K562 (cell line): ENCODE measurements around the gene TMEM229B. TPM values are rescaled to one million over a fixed set of nuclear protein-coding genes. Genes with fewer than 3 reads are reported as not detected.

ENCODE experiments used
- ATAC-seq: fragments of 200-7000 bp; cut with Tn5 transposase; 3 replicates; pipeline ENCODE4 v1.9.1; 2020; ENCODE audit warnings: moderate library complexity
- BruUV-seq: library from RNA; stranded (reverse); fragments of 400-500 nt; replicated peaks from 2 replicates; lab custom pipeline; 2021; lab: Mats Ljungman, UMichigan
- CTCF ChIA-PET: fragments of 300-600 bp; formaldehyde crosslinking; extraction: SDS; loops from one replicate; lab custom pipeline; 2021; ENCODE audit warnings: low intra/inter-chr PET ratio; lab: Yijun Ruan, JAX
- POLR2A ChIA-PET: fragments of 300-600, 350-650 bp; sonication (Branson Sonifier 250); formaldehyde crosslinking; extraction: SDS; loops from one replicate; lab custom pipeline; 2021; ENCODE audit warnings: antibody characterized with exemption, inconsistent platforms; lab: Yijun Ruan, JAX
- DNase-seq, 4 experiments: peaks; one replicate each; pipeline versions ENCODE4 v3.0.0 to v3.0.0-alpha.2; 2011 to 2018; ENCODE audit warnings: low spot score in 3 of 4, mixed read lengths in 3 of 4; ENCODE audit errors: extremely low read depth in 1 of 4
- FAIRE-seq: peaks from 2 replicates; lab custom pipeline; 2011; peaks lifted over from hg19 to GRCh38; lab: Jason Lieb, UNC
- H2AFZ ChIP-seq: 2 replicates; pipeline ENCODE4 v1.6.0; 2011; ENCODE audit warnings: low read depth, low read length, control low read depth, inconsistent platforms
- H3K27ac ChIP-seq: fragments of 200-600 bp; 3 replicates; pipeline ENCODE4 v1.8.0; 2011; ENCODE audit warnings: low read depth, mild to moderate bottlenecking, control low read depth, inconsistent platforms, low read length, moderate library complexity, mixed read lengths; ENCODE audit errors: extremely low read depth
- H3K27me3 ChIP-seq, 2 experiments: fragments of 300-600 bp in 1 of 2; 2 replicates in 1 of 2; 3 replicates in 1 of 2; pipeline versions ENCODE4 v1.6.0 to v1.8.0; 2011; ENCODE audit warnings: inconsistent platforms in 2 of 2, low read length in 2 of 2, mild to moderate bottlenecking in 1 of 2, mixed read lengths in 1 of 2, moderate library complexity in 1 of 2; ENCODE audit not compliant: control insufficient read depth in 2 of 2, insufficient read depth in 2 of 2
- H3K36me3 ChIP-seq: fragments of 300-600 bp; 3 replicates; pipeline ENCODE4 v1.8.0; 2011; ENCODE audit warnings: mild to moderate bottlenecking, low read length, inconsistent platforms; ENCODE audit not compliant: control insufficient read depth, insufficient read depth
- H3K4me1 ChIP-seq, 2 experiments: fragments of 200-600 bp in 1 of 2; replicated peaks in 1 of 2; 2 replicates in 1 of 2; 3 replicates in 1 of 2; pipeline versions ENCODE4 v1.5.1 to v1.8.0; 2011; ENCODE audit warnings: inconsistent platforms in 2 of 2, low read length in 2 of 2, mild to moderate bottlenecking in 1 of 2, mixed read lengths in 1 of 2, moderate library complexity in 1 of 2; ENCODE audit not compliant: control insufficient read depth in 2 of 2, insufficient read depth in 2 of 2
- H3K4me2 ChIP-seq: 2 replicates; pipeline ENCODE4 v1.6.1; 2011; ENCODE audit warnings: low read length, control low read depth, inconsistent platforms, mixed read lengths; ENCODE audit not compliant: insufficient read depth
- H3K4me3 ChIP-seq: fragments of 200-600 bp; sonication (generic), shearing (Covaris generic); 2 replicates; pipeline ENCODE4 v1.5.1; 2016; ENCODE audit warnings: control low read depth, inconsistent platforms
- H3K79me2 ChIP-seq: fragments of 200-600 bp; 3 replicates; pipeline ENCODE4 v1.8.0; 2011; ENCODE audit warnings: low read length, inconsistent platforms; ENCODE audit not compliant: control insufficient read depth, insufficient read depth
- H3K9ac ChIP-seq, 2 experiments: 2 replicates each; pipeline versions ENCODE4 v1.6.0 to v1.6.1; 2011; ENCODE audit warnings: low read depth in 2 of 2, low read length in 2 of 2, control low read depth in 1 of 2, inconsistent platforms in 1 of 2, mild to moderate bottlenecking in 1 of 2, mixed read lengths in 1 of 2; ENCODE audit not compliant: insufficient read depth in 1 of 2
- H3K9me1 ChIP-seq: one replicate; pipeline ENCODE4 v1.6.0; 2011; ENCODE audit warnings: inconsistent platforms, mild to moderate bottlenecking, low read length, moderate library complexity; ENCODE audit not compliant: control insufficient read depth, insufficient read depth
- H3K9me3 ChIP-seq: replicated peaks from 2 replicates; pipeline ENCODE4 v1.5.1; 2011; ENCODE audit warnings: low read depth, low read length, inconsistent platforms; ENCODE audit not compliant: control insufficient read depth, insufficient read depth
- H4K20me1 ChIP-seq: replicated peaks from 2 replicates; pipeline ENCODE4 v1.6.1; 2011; ENCODE audit warnings: low read length, inconsistent platforms, mixed read lengths; ENCODE audit not compliant: control insufficient read depth, insufficient read depth
- ETS2 ChIP-seq: IDR thresholded peaks from 2 replicates; pipeline ENCODE4 v1.6.1; 2016; ENCODE audit warnings: borderline replicate concordance, missing genetic modification characterization, mild to moderate bottlenecking, moderate library complexity, missing compliant biosample characterization; ENCODE audit not compliant: poor library complexity, severe bottlenecking
- MEIS2 ChIP-seq: fragments of 450-650 bp; IDR thresholded peaks from 2 replicates; pipeline ENCODE4 v1.6.1; 2014; ENCODE audit warnings: mild to moderate bottlenecking; ENCODE audit not compliant: partially characterized antibody
- PCBP1 ChIP-seq: fragments of 200-400 bp; formaldehyde crosslinking; IDR thresholded peaks from 2 replicates; pipeline ENCODE4 v1.6.1; 2018; ENCODE audit warnings: mild to moderate bottlenecking, low read depth, low read length; ENCODE audit not compliant: poor library complexity, severe bottlenecking
- TAF15 ChIP-seq: fragments of 200-400 bp; formaldehyde crosslinking; IDR thresholded peaks from 2 replicates; pipeline ENCODE4 v1.6.1; 2017; ENCODE audit warnings: mild to moderate bottlenecking, low read depth, low read length, moderate library complexity
- TAF9B ChIP-seq: fragments of 450-650 bp; IDR thresholded peaks from 2 replicates; pipeline ENCODE4 v1.6.1; 2018; ENCODE audit warnings: mild to moderate bottlenecking; ENCODE audit not compliant: partially characterized antibody
- WGBS: fragments of 100-300 bp; shearing (Covaris generic); methylation state at CpG from one replicate; pipeline ENCODE4 v1.1.6; 2016; ENCODE audit warnings: low coverage, mixed read lengths; ENCODE audit not compliant: insufficient coverage; ENCODE audit errors: missing lambda C conversion rate; 5-methylcytosine and 5-hydroxymethylcytosine counted together
- in situ Hi-C: fragments of 300-500 bp; cut with MboI; formaldehyde crosslinking; loops from 4 replicates; pipeline ENCODE4 v1.15.0; 2018; ENCODE audit warnings: inconsistent platforms, mixed read lengths
- intact Hi-C: fragments of 100-400 bp; cut with micrococcal nuclease; formaldehyde crosslinking; loops from 2 replicates; pipeline ENCODE4 v1.14.2; 2022
- polyA plus RNA-seq, 8 experiments: library from polyadenylated mRNA; depleted of rRNA in 4 of 8; stranded (reverse) in 5 of 8; unstranded in 3 of 8; fragments of >200 nt; fragmentation: Nextera tagmentation in 2 of 8; fragmentation: Illumina TruSeq in 1 of 8; extraction: Ambion mirVana in 2 of 8; extraction: Trizol in 1 of 8; gene quantifications; 2 replicates each; pipeline versions ENCODE4 v1.2.1 to v1.2.3, GENCODE V29; 2011 to 2014; ENCODE audit warnings: inconsistent platforms in 1 of 8, missing spikeins in 1 of 8
- total RNA-seq, 7 experiments: library from RNA; depleted of rRNA in 6 of 7; stranded (reverse); fragments of >200 nt in 6 of 7; fragmentation: Illumina TruSeq in 2 of 7; extraction: Trizol in 2 of 7; gene quantifications; 2 replicates each; pipeline versions ENCODE4 v1.2.1 to v1.2.3, GENCODE V29; 2011 to 2021; ENCODE audit warnings: low replicate concordance in 1 of 7
- TF ChIP-seq, protein P1 (sequence below): fragments of 250-450 bp; sonication (Bioruptor Pico); IDR thresholded peaks from 2 replicates; pipeline ENCODE4 v1.8.0; 2022; ENCODE audit warnings: inconsistent platforms
- TF ChIP-seq, protein P2 (sequence below): fragments of 200-800 bp; sonication (Bioruptor generic); IDR thresholded peaks from 2 replicates; pipeline ENCODE4 v1.6.1; 2016; ENCODE audit warnings: missing genetic modification characterization, missing compliant biosample characterization

The TMEM229B gene
- total and polyA plus RNA-seq, 9 of the 15 experiments (the other 6 are each of a cell fraction or from before 2014, with no cell fraction given), result not detected

GRCh38 chr14:67447033-67447381, 41.5 kb downstream of the TMEM229B start:
- 43% methylated on average over 1 of the region's 1 CpG for WGBS
- ChIA-PET CTCF (no interaction called here), POLR2A (interaction anchor here (0.6 to 1.4 kb wide), 5 partner anchors 9 to 20 kb away, joined by 3 read pairs; no protein-coding TSS in a partner anchor)

DNA sequence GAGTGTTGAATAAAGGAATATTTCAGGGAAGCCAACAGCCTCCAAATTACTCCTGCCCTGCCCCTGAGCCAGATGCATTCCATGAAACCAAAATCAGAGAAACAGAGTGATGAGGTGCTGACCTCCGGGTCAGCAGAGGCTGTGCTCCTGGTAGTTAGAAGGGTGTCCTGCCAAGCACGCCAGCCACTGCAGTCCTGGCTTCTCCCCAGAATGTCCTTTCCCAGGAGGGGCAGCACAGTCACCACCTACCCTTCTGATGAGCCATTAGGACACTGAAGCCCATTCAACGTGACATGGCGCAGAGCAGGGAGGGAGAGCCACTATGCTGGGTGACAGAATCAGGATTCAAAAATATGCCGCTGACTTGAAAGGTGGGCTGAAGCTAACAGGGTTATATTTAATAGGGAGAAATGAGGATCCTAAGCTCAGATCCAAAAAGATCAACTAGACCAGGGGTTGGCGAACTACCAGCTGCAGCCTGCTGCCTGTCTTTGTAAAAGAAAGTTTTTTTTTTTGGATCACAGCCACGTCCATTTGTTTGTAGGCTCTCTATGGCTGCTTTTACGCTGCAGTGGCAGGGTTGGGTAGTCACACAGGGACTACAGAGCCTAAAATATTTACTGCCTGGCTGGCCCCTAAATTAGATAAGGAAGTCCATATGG, 42.0 kb downstream of the TMEM229B start:
- Histone ChIP-seq H3K27me3 (peaks cover 0 to 2% of the 10 kb centered on the region in 2 experiments; a peak in 2 of 5 replicates), H3K4me1 (no peaks in the 10 kb centered on the region; a peak in 2 of 5 replicates), H3K9ac (no peak overlapping the region), H3K9me1 (no peaks in the 10 kb centered on the region), H2AFZ (peak overlapping the region; percentile 65; the same call in 1 of the 2 replicates), H4K20me1 (no peaks in the 10 kb centered on the region), H3K9me3 (no peaks in the 10 kb centered on the region), H3K36me3 (no peaks in the 10 kb centered on the region), H3K4me3 (no peak overlapping the region), H3K27ac (no peak overlapping the region), H3K79me2 (no peaks in the 10 kb centered on the region), H3K4me2 (no peak overlapping the region; the same call in 1 of the 2 replicates)
- intact Hi-C loops, result no loop called here
- in situ Hi-C loops, result no loop called here
- 15% methylated on average over 7 of the region's 8 CpGs for WGBS
- no peak for DNase-seq
- POLR2A ChIA-PET, result interaction anchor here (0.6 to 1.1 kb wide), 3 partner anchors 9 to 12 kb away, joined by 3 read pairs; no protein-coding TSS in a partner anchor
- CTCF ChIA-PET, result no interaction called here
- no TSS peak for BruUV-seq
- FAIRE-seq, result no peak
- peak; percentile 51; the same call in 2 of the 3 replicates for ATAC-seq
- TF ChIP-seq MEIS2 (no peak), PCBP1 (no peak)
- TF ChIP-seq, protein P1, sequence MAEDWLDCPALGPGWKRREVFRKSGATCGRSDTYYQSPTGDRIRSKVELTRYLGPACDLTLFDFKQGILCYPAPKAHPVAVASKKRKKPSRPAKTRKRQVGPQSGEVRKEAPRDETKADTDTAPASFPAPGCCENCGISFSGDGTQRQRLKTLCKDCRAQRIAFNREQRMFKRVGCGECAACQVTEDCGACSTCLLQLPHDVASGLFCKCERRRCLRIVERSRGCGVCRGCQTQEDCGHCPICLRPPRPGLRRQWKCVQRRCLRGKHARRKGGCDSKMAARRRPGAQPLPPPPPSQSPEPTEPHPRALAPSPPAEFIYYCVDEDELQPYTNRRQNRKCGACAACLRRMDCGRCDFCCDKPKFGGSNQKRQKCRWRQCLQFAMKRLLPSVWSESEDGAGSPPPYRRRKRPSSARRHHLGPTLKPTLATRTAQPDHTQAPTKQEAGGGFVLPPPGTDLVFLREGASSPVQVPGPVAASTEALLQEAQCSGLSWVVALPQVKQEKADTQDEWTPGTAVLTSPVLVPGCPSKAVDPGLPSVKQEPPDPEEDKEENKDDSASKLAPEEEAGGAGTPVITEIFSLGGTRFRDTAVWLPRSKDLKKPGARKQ (CRISPR knock-in tag), result no peak
- TF ChIP-seq, protein P2, sequence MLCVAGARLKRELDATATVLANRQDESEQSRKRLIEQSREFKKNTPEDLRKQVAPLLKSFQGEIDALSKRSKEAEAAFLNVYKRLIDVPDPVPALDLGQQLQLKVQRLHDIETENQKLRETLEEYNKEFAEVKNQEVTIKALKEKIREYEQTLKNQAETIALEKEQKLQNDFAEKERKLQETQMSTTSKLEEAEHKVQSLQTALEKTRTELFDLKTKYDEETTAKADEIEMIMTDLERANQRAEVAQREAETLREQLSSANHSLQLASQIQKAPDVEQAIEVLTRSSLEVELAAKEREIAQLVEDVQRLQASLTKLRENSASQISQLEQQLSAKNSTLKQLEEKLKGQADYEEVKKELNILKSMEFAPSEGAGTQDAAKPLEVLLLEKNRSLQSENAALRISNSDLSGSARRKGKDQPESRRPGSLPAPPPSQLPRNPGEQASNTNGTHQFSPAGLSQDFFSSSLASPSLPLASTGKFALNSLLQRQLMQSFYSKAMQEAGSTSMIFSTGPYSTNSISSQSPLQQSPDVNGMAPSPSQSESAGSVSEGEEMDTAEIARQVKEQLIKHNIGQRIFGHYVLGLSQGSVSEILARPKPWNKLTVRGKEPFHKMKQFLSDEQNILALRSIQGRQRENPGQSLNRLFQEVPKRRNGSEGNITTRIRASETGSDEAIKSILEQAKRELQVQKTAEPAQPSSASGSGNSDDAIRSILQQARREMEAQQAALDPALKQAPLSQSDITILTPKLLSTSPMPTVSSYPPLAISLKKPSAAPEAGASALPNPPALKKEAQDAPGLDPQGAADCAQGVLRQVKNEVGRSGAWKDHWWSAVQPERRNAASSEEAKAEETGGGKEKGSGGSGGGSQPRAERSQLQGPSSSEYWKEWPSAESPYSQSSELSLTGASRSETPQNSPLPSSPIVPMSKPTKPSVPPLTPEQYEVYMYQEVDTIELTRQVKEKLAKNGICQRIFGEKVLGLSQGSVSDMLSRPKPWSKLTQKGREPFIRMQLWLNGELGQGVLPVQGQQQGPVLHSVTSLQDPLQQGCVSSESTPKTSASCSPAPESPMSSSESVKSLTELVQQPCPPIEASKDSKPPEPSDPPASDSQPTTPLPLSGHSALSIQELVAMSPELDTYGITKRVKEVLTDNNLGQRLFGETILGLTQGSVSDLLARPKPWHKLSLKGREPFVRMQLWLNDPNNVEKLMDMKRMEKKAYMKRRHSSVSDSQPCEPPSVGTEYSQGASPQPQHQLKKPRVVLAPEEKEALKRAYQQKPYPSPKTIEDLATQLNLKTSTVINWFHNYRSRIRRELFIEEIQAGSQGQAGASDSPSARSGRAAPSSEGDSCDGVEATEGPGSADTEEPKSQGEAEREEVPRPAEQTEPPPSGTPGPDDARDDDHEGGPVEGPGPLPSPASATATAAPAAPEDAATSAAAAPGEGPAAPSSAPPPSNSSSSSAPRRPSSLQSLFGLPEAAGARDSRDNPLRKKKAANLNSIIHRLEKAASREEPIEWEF (CRISPR knock-in tag), result no peak

More at GRCh38 chr14:67447033-67447381, 41.5 kb downstream of the TMEM229B start:
- Histone ChIP-seq H3K27ac (no peak overlapping the region), H3K27me3 (no peaks in the 10 kb centered on the region; a peak in 2 of 5 replicates), H4K20me1 (no peaks in the 10 kb centered on the region), H3K9me3 (no peaks in the 10 kb centered on the region), H3K4me3 (no peak overlapping the region), H3K4me1 (no peaks in the 10 kb centered on the region; a peak in 2 of 5 replicates), H2AFZ (peak overlapping the region; percentile 65; the same call in 1 of the 2 replicates), H3K4me2 (no peak overlapping the region), H3K79me2 (no peaks in the 10 kb centered on the region), H3K36me3 (no peaks in the 10 kb centered on the region), H3K9me1 (no peaks in the 10 kb centered on the region), H3K9ac (no peak overlapping the region)
- no peak for FAIRE-seq
- no peak for DNase-seq
- intact Hi-C loops (no loop called here), in situ Hi-C loops (no loop called here)
- ATAC-seq, result peak; percentile 37; the same call in 1 of the 3 replicates
- no peak for TF ChIP-seq ETS2 (tag)
- TF ChIP-seq TAF9B, result no peak
- TF ChIP-seq TAF15, result no peak
- BruUV-seq, result no TSS peak
